Measurements from ENCODE around the gene BCR.

The BCR gene

GRCh38 chr22:23144932-23145877, 35.1 kb upstream of the BCR start, which contains the start of gene RAB36:
Gene RAB36 (plus strand): TSS chr22:23145477. CDS start chr22:23146617, 1,140 bp downstream.
- no peak for TF ChIP-seq CTCF (IDR thresholded peaks at IDR 0.05; ENCODE audit: control insufficient read depth, insufficient read depth, low read depth, low read length, missing control alignments)
- peak; percentile 93 for DNase-seq (ENCODE audit: low read depth)
- H3K4me3 ChIP-seq (ENCODE audit: control insufficient read depth, low read depth, low read length): peak within 1 kb of the TSS; percentile 81

- DNase-seq (ENCODE audit: low read depth): no peak
- peak overlapping the region; percentile 81 for H3K4me3 ChIP-seq (ENCODE audit: control insufficient read depth, low read depth, low read length)
- TF ChIP-seq CTCF (IDR thresholded peaks at IDR 0.05; ENCODE audit: control insufficient read depth, insufficient read depth, low read depth, low read length, missing control alignments): no peak
These were observed 34.3 kb upstream of the BCR start for GRCh38 chr22:23145878-23146470.

GRCh38 chr22:23146478-23147205, 33.7 kb upstream of the BCR start:
- no peak overlapping the region for H3K4me3 ChIP-seq (ENCODE audit: control insufficient read depth, low read depth, low read length)
- DNase-seq (ENCODE audit: low read depth): no peak
- no peak for TF ChIP-seq CTCF (IDR thresholded peaks at IDR 0.05; ENCODE audit: control insufficient read depth, insufficient read depth, low read depth, low read length, missing control alignments)

- DNase-seq (ENCODE audit: low read depth): peak; percentile 10
- no peak overlapping the region for H3K4me3 ChIP-seq (ENCODE audit: control insufficient read depth, low read depth, low read length)
- TF ChIP-seq CTCF (IDR thresholded peaks at IDR 0.05; ENCODE audit: control insufficient read depth, insufficient read depth, low read depth, low read length, missing control alignments): no peak
These were observed 32.5 kb upstream of the BCR start for GRCh38 chr22:23147617-23148387.

GRCh38 chr22:23149743-23150238, 30.5 kb upstream of the BCR start:
- no peak for TF ChIP-seq CTCF (IDR thresholded peaks at IDR 0.05; ENCODE audit: control insufficient read depth, insufficient read depth, low read depth, low read length, missing control alignments)
- DNase-seq (ENCODE audit: low read depth): no peak
- no peak overlapping the region for H3K4me3 ChIP-seq (ENCODE audit: control insufficient read depth, low read depth, low read length)

Data from AG09309 (cell line).